ENCODE data around the gene PLCB1. TPM values are rescaled to one million over a fixed set of nuclear protein-coding genes. Genes with fewer than 3 reads are reported as not detected.
"Not testable (repeated sequence)": the region's sequence is repeated elsewhere in the genome, so short reads cannot be mapped to it uniquely, and the experiment has no call there.

Gene PLCB1
- total RNA-seq, 1 experiment from 2014 or later, result 11.3 TPM

DNA sequence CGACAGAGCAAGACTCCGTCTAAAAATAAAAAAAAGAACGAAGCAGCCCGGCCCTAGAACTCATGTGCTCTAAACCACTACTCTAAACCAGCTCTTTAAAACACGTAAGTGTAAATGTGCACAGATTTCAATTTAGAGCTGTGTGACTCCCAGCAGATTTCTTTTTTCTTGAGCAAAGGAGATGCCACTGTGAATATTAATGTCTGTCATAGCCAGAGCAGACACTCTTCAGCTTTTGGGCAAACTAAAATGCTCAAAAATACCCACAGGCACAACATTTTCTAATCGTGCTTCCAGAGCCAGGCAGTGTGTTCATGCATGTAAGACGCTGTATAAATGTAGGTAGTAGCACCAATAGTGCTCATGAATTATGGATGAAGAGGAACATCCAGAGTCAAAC, 717.9 kb downstream of the PLCB1 start (continued):
- TF ChIP-seq, protein P1, sequence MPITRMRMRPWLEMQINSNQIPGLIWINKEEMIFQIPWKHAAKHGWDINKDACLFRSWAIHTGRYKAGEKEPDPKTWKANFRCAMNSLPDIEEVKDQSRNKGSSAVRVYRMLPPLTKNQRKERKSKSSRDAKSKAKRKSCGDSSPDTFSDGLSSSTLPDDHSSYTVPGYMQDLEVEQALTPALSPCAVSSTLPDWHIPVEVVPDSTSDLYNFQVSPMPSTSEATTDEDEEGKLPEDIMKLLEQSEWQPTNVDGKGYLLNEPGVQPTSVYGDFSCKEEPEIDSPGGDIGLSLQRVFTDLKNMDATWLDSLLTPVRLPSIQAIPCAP (CRISPR knock-in tag; IDR thresholded peaks at IDR 0.05), result no peak
- TF ChIP-seq ZNF416 (CRISPR knock-in tag; IDR thresholded peaks at IDR 0.05), result no peak
- no peak for TF ChIP-seq SMAD3 (CRISPR knock-in tag; IDR thresholded peaks at IDR 0.05; ENCODE audit: borderline replicate concordance)
- no peak for TF ChIP-seq ZBTB21 (CRISPR knock-in tag; IDR thresholded peaks at IDR 0.05; ENCODE audit: borderline replicate concordance)

DNA sequence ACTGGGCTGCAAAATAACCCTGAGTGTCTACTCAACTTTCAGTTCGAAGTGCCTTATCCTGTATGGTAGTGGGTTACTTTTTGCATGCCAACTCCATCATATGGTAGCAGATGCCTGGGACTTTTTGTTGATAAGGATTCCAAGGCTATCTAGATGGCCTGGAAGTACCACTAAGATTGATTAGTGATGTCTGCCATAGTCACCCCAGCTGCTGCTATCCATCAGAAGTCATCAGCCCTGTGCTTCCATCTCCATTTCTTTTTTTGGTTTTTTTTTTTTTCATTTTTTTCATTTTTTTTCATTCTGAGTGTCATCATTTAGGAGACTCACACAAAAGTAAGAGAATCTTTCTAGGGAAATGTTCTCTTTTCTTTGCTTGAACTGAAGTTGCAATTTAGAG, 719.4 kb downstream of the PLCB1 start:
- H3K4me3 Mint-ChIP-seq, result no peak overlapping the region
- ChIA-PET POLR2A (no interaction called here), CTCF (no interaction called here)
- no peaks in the 10 kb centered on the region for H3K27me3 Mint-ChIP-seq (ENCODE audit: low read depth)
- no peak overlapping the region for H3K27ac Mint-ChIP-seq
- H3K4me1 Mint-ChIP-seq, result no peaks in the 10 kb centered on the region; the same call in 1 of the 2 replicates
- DNase-seq (ENCODE audit: low spot score) (no peak), ATAC-seq (no peak)
- H3K9me3 Mint-ChIP-seq, result peaks cover under 1% of the 10 kb centered on the region
- TF ChIP-seq, protein P2, sequence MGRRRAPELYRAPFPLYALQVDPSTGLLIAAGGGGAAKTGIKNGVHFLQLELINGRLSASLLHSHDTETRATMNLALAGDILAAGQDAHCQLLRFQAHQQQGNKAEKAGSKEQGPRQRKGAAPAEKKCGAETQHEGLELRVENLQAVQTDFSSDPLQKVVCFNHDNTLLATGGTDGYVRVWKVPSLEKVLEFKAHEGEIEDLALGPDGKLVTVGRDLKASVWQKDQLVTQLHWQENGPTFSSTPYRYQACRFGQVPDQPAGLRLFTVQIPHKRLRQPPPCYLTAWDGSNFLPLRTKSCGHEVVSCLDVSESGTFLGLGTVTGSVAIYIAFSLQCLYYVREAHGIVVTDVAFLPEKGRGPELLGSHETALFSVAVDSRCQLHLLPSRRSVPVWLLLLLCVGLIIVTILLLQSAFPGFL (CRISPR knock-in tag; IDR thresholded peaks at IDR 0.05; ENCODE audit: borderline replicate concordance), result no peak
- TF ChIP-seq, protein P3, sequence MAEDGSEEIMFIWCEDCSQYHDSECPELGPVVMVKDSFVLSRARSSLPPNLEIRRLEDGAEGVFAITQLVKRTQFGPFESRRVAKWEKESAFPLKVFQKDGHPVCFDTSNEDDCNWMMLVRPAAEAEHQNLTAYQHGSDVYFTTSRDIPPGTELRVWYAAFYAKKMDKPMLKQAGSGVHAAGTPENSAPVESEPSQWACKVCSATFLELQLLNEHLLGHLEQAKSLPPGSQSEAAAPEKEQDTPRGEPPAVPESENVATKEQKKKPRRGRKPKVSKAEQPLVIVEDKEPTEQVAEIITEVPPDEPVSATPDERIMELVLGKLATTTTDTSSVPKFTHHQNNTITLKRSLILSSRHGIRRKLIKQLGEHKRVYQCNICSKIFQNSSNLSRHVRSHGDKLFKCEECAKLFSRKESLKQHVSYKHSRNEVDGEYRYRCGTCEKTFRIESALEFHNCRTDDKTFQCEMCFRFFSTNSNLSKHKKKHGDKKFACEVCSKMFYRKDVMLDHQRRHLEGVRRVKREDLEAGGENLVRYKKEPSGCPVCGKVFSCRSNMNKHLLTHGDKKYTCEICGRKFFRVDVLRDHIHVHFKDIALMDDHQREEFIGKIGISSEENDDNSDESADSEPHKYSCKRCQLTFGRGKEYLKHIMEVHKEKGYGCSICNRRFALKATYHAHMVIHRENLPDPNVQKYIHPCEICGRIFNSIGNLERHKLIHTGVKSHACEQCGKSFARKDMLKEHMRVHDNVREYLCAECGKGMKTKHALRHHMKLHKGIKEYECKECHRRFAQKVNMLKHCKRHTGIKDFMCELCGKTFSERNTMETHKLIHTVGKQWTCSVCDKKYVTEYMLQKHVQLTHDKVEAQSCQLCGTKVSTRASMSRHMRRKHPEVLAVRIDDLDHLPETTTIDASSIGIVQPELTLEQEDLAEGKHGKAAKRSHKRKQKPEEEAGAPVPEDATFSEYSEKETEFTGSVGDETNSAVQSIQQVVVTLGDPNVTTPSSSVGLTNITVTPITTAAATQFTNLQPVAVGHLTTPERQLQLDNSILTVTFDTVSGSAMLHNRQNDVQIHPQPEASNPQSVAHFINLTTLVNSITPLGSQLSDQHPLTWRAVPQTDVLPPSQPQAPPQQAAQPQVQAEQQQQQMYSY (CRISPR knock-in tag; IDR thresholded peaks at IDR 0.05), result no peak
- TF ChIP-seq NFE2L1 (CRISPR knock-in tag; IDR thresholded peaks at IDR 0.05) (no peak), KAT7 (CRISPR knock-in tag; IDR thresholded peaks at IDR 0.05; ENCODE audit: borderline replicate concordance) (no peak), ZNF423 (CRISPR knock-in tag; IDR thresholded peaks at IDR 0.05) (no peak), CREB1 (CRISPR knock-in tag; IDR thresholded peaks at IDR 0.05) (no peak), EMX1 (CRISPR knock-in tag; IDR thresholded peaks at IDR 0.05) (no peak), RELA (CRISPR knock-in tag; IDR thresholded peaks at IDR 0.05; ENCODE audit: borderline replicate concordance) (no peak)
- TF ChIP-seq, protein P4, sequence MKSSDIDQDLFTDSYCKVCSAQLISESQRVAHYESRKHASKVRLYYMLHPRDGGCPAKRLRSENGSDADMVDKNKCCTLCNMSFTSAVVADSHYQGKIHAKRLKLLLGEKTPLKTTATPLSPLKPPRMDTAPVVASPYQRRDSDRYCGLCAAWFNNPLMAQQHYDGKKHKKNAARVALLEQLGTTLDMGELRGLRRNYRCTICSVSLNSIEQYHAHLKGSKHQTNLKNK (CRISPR knock-in tag; IDR thresholded peaks at IDR 0.05), result no peak
- TF ChIP-seq, protein P5, sequence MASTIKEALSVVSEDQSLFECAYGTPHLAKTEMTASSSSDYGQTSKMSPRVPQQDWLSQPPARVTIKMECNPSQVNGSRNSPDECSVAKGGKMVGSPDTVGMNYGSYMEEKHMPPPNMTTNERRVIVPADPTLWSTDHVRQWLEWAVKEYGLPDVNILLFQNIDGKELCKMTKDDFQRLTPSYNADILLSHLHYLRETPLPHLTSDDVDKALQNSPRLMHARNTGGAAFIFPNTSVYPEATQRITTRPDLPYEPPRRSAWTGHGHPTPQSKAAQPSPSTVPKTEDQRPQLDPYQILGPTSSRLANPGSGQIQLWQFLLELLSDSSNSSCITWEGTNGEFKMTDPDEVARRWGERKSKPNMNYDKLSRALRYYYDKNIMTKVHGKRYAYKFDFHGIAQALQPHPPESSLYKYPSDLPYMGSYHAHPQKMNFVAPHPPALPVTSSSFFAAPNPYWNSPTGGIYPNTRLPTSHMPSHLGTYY (CRISPR knock-in tag; IDR thresholded peaks at IDR 0.05), result no peak
- TF ChIP-seq, protein P6, sequence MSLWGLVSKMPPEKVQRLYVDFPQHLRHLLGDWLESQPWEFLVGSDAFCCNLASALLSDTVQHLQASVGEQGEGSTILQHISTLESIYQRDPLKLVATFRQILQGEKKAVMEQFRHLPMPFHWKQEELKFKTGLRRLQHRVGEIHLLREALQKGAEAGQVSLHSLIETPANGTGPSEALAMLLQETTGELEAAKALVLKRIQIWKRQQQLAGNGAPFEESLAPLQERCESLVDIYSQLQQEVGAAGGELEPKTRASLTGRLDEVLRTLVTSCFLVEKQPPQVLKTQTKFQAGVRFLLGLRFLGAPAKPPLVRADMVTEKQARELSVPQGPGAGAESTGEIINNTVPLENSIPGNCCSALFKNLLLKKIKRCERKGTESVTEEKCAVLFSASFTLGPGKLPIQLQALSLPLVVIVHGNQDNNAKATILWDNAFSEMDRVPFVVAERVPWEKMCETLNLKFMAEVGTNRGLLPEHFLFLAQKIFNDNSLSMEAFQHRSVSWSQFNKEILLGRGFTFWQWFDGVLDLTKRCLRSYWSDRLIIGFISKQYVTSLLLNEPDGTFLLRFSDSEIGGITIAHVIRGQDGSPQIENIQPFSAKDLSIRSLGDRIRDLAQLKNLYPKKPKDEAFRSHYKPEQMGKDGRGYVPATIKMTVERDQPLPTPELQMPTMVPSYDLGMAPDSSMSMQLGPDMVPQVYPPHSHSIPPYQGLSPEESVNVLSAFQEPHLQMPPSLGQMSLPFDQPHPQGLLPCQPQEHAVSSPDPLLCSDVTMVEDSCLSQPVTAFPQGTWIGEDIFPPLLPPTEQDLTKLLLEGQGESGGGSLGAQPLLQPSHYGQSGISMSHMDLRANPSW (CRISPR knock-in tag; conservative IDR thresholded peaks at IDR 0.05; ENCODE audit: low read depth), result no peak
- TF ChIP-seq, protein P7, sequence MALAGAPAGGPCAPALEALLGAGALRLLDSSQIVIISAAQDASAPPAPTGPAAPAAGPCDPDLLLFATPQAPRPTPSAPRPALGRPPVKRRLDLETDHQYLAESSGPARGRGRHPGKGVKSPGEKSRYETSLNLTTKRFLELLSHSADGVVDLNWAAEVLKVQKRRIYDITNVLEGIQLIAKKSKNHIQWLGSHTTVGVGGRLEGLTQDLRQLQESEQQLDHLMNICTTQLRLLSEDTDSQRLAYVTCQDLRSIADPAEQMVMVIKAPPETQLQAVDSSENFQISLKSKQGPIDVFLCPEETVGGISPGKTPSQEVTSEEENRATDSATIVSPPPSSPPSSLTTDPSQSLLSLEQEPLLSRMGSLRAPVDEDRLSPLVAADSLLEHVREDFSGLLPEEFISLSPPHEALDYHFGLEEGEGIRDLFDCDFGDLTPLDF (CRISPR knock-in tag; IDR thresholded peaks at IDR 0.05), result no peak
- H3K36me3 Mint-ChIP-seq, result 0 out of 2 replicates have a peak, but pooled peaks cover under 1% of the 10 kb centered on the region

DNA sequence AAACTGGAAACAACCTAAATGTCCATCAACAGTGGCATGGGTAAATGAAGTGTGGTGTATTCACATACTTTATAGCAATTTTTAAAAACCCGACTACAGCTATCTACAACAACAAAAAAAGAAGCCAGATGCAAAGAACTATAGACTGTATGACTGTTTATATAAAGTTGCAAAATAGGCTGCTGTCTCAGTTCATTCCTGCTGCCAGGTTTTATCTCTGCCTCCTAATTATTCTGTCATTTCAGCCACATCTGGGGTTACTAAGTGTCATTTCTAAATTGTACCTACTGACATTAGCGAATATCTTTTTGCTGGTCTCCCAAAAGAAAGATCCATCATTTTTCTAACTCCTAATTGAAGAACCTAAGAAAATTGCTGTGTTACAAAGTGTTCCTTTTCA, 719.9 kb downstream of the PLCB1 start:
- H3K9me3 Mint-ChIP-seq; DNase-seq (ENCODE audit: low spot score); POLR2A ChIA-PET; H3K27ac Mint-ChIP-seq; H3K4me3 Mint-ChIP-seq; H3K4me1 Mint-ChIP-seq; H3K27me3 Mint-ChIP-seq (ENCODE audit: low read depth); H3K36me3 Mint-ChIP-seq; CTCF ChIA-PET; ATAC-seq: not testable (repeated sequence)

DNA sequence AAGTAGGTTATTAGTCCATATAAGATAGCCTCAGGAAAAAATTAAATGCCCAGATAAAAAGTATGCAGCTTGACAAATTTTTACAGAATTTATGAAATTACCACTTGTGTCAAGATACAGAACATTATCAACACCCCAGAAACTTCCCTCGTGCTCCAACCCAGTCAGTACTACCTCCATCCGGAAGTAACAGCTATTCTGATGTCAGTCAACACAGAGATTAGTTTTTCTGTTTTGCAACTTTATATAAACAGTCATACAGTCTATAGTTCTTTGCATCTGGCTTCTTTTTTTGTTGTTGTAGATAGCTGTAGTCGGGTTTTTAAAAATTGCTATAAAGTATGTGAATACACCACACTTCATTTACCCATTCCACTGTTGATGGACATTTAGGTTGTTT, 721.1 kb downstream of the PLCB1 start:
- not testable (repeated sequence) for H3K27me3 Mint-ChIP-seq (ENCODE audit: low read depth); H3K27ac Mint-ChIP-seq; H3K9me3 Mint-ChIP-seq; H3K36me3 Mint-ChIP-seq; DNase-seq (ENCODE audit: low spot score); H3K4me3 Mint-ChIP-seq; ATAC-seq; H3K4me1 Mint-ChIP-seq
- ChIA-PET POLR2A (interaction anchor here (1.0 to 1.2 kb wide), 2 partner anchors 173 to 216 kb away, joined by 3 read pairs; partner anchors contain the start of gene PLCB4), CTCF (interaction anchor here (0.6 to 2.4 kb wide), 61 partner anchors 10 to 540 kb away, joined by 3 to 37 read pairs (median 4); partner anchors contain the start of gene PLCB4)

All from WTC11 (cell line).